Peyer's patch (tissue), 4 donors: Measurements from ENCODE around the gene FPR3. TPM values are rescaled to one million over a fixed set of nuclear protein-coding genes. Genes with fewer than 3 reads are reported as not detected.
A peak's percentile ranks its signal among the peaks of the same experiment; 100 is the strongest.

ENCODE experiments used
- DNase-seq, 3 donors: peaks; one replicate each; pipeline ENCODE4 v3.0.0-alpha.2; 2017 to 2019
- H3K27ac ChIP-seq, 4 donors: fragments of 200-600 bp; sonication (generic); one replicate each; pipeline ENCODE4 v1.5.1; 2016 to 2019
- H3K27me3 ChIP-seq, 2 donors: fragments of 200-600 bp; sonication (generic); one replicate each; pipeline ENCODE4 v1.5.1; 2019
- H3K36me3 ChIP-seq, 3 donors: fragments of 200-600 bp; sonication (generic); one replicate each; pipeline ENCODE4 v1.5.1; 2016 to 2019
- H3K4me1 ChIP-seq, 4 donors: fragments of 200-600 bp; sonication (generic); one replicate each; pipeline ENCODE4 v1.5.1; 2016 to 2019
- H3K4me3 ChIP-seq, 4 donors: fragments of 200-600 bp; sonication (generic); 1 replicate in 3 of 4; 2 replicates in 1 of 4; pipeline ENCODE4 v1.5.1; 2016 to 2019; ENCODE audit warnings: mild to moderate bottlenecking in 1 of 4
- H3K9me3 ChIP-seq, 4 donors: fragments of 200-600 bp; sonication (generic); one replicate each; pipeline ENCODE4 v1.5.1; 2016 to 2019; ENCODE audit warnings: mild to moderate bottlenecking in 1 of 4
- CTCF ChIP-seq, 6 experiments: fragments of 450-650 bp in 4 of 6; fragments of 200-600 bp in 2 of 6; sonication (generic) in 1 of 6; IDR thresholded peaks; one replicate each; pipeline ENCODE4 v1.5.1; 2017 to 2019; ENCODE audit warnings: antibody characterized with exemption in 6 of 6, mild to moderate bottlenecking in 3 of 6, moderate library complexity in 1 of 6
- POLR2A ChIP-seq, 2 donors: fragments of 450-650 bp; IDR thresholded peaks; one replicate each; pipeline ENCODE4 v1.5.1; 2017; ENCODE audit warnings: antibody characterized with exemption in 2 of 2, mild to moderate bottlenecking in 2 of 2, moderate library complexity in 2 of 2
- total RNA-seq, 4 donors: library from RNA; depleted of rRNA; stranded (reverse); fragments of >200 nt; gene quantifications; one replicate each; pipeline ENCODE4 v1.1.0, GENCODE V29; 2016

The FPR3 gene
- total RNA-seq, 4 donors from 2014 or later: 2.3 to 3.3 (median 2.7) TPM; not detected in 1

- DNase-seq: peak in 2 of 3 donors; percentile 35 to 74
- Histone ChIP-seq H3K9me3 (no peaks in the 10 kb centered on the region), H3K27me3 (no peaks in the 10 kb centered on the region), H3K27ac (peak overlapping the region; percentile 27 to 75 (median 59)), H3K4me3 (peak overlapping the region in 1 of 4 donors; percentile 11), H3K36me3 (no peaks in the 10 kb centered on the region), H3K4me1 (no peaks in the 10 kb centered on the region)
- TF ChIP-seq POLR2A (IDR thresholded peaks at IDR 0.05) (no peak), CTCF (IDR thresholded peaks at IDR 0.05) (no peak)
These were observed 4.2 kb downstream of the FPR3 start for GRCh38 chr19:51799034-51799773.

GRCh38 chr19:51799774-51800472, 5.0 kb downstream of the FPR3 start:
- no peaks in the 10 kb centered on the region for H3K9me3 ChIP-seq
- TF ChIP-seq CTCF (IDR thresholded peaks at IDR 0.05): no peak
- TF ChIP-seq POLR2A (IDR thresholded peaks at IDR 0.05): no peak
- no peak for DNase-seq
- H3K27me3 ChIP-seq: no peaks in the 10 kb centered on the region
- H3K4me3 ChIP-seq: no peak overlapping the region
- peak overlapping the region; percentile 24 to 75 (median 59) for H3K27ac ChIP-seq
- H3K4me1 ChIP-seq: no peaks in the 10 kb centered on the region
- no peaks in the 10 kb centered on the region for H3K36me3 ChIP-seq

GRCh38 chr19:51800473-51801244, 5.7 kb downstream of the FPR3 start:
- no peaks in the 10 kb centered on the region for H3K4me1 ChIP-seq
- H3K4me3 ChIP-seq: no peak overlapping the region
- H3K9me3 ChIP-seq: no peaks in the 10 kb centered on the region
- no peaks in the 10 kb centered on the region for H3K27me3 ChIP-seq
- no peaks in the 10 kb centered on the region for H3K36me3 ChIP-seq
- TF ChIP-seq POLR2A (IDR thresholded peaks at IDR 0.05) (no peak), CTCF (IDR thresholded peaks at IDR 0.05) (no peak)
- DNase-seq: no peak
- peak overlapping the region in 2 of 4 donors; percentile 6 to 75 for H3K27ac ChIP-seq

GRCh38 chr19:51802775-51803174, 7.8 kb downstream of the FPR3 start:
- Histone ChIP-seq H3K27me3 (no peaks in the 10 kb centered on the region), H3K9me3 (no peaks in the 10 kb centered on the region), H3K36me3 (no peaks in the 10 kb centered on the region), H3K27ac (no peak overlapping the region), H3K4me3 (no peak overlapping the region), H3K4me1 (no peaks in the 10 kb centered on the region)
- TF ChIP-seq CTCF (IDR thresholded peaks at IDR 0.05) (no peak), POLR2A (IDR thresholded peaks at IDR 0.05) (no peak)
- DNase-seq: no peak

- TF ChIP-seq POLR2A (IDR thresholded peaks at IDR 0.05) (no peak), CTCF (IDR thresholded peaks at IDR 0.05) (no peak)
- no peaks in the 10 kb centered on the region for H3K9me3 ChIP-seq
- DNase-seq: no peak
- H3K4me1 ChIP-seq: no peaks in the 10 kb centered on the region
- H3K4me3 ChIP-seq: no peak overlapping the region
- H3K27me3 ChIP-seq: no peaks in the 10 kb centered on the region
- no peaks in the 10 kb centered on the region for H3K36me3 ChIP-seq
- peak overlapping the region in 1 of 4 donors; percentile 29 for H3K27ac ChIP-seq
These were observed 8.6 kb downstream of the FPR3 start for GRCh38 chr19:51803519-51803918.
